Activated T-cell treated with anti-CD3 and anti-CD28 coated beads, Interleukin-2, amount 50 U/mL, for 1 hour (primary cell): ENCODE measurements around the gene NCS1.
"Not testable (repeated sequence)": the region's sequence is repeated elsewhere in the genome, so short reads cannot be mapped to it uniquely, and the experiment has no call there.

ENCODE experiments used
- DNase-seq: peaks from one replicate; pipeline ENCODE4 v3.0.0-alpha.2; 2020

NCS1 gene

DNA sequence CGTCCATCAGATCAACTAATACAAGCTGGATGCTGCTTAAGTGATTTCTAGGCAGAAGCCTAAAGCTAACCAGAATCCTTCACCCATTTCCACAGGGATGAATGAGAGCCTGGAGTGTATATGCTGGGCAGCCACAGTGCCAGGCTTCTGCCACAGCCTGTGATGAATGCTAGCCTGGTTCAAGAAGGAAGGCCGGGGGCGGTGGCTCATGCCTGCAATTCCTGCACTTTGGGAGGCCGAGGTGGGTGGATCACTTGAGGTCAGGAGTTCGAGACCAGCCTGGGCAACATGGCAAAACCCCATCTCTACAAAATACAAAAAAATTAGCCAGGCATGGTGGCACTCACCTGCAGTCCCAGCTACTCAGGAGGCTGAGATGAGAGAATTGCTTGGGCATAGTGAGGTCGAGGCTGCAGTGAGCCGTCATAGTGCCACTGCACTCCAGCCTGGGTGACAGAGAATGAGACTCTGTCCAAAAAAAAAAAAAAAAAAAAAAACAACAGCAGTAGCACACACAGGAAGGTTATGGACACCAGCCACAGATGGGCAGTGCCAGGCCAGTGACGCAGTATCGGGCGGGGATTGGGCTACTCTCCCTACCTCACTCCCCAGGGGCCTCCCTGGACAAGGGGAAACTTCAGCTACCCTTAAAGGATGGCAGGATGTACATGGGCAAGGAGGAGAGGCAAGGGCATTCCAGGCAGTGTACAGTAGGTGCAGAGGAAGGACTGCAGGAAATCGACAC lies 70.2 kb downstream of the NCS1 start:
- DNase-seq: no peak

DNA sequence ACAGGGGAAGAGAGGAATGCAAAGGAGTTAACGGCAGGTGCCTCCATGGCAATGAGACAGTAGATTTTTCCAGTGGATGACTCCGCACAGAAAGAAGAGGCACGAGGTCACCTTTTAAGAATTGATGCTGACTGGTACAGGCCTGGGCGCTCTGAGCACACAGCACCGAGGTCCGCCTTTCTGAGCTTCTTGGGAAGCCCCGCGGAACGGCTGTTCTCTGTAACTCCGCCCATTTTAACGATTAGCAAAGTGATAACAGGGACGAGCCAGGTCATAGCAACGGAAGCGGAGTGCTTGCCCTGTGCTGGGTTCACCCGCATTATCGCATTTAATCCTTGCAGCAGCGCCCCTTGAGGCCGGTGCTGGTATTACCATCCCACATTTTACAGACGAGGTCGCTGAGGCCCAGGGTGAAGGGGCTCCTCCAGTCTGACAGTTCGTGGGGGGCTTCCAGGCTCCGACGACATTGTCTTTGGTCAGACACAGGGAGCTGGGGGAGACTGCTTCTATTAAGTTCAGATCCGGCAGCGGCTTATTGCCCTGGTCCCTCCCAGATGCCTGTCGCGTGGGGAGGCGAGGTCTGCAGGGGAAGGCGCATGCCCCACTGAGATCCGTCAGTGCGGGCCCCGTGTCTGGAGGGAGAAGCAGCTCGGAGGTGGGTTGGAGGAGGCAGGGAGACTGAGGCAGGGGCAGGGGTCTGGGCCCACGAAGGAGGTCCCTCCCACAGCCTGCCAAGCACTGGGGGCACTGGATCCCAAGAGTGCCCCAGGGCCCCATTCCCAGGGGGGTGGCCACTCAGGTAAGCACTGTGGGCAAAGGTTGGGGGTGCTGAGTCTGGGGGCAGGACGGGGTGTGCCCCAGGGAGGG lies 71.0 kb downstream of the NCS1 start:
- peak; percentile 86 for DNase-seq

- DNase-seq: no peak
These were observed 71.6 kb downstream of the NCS1 start for GRCh38 chr9:130243882-130244170.

GRCh38 chr9:130244548-130245165 lies 72.5 kb downstream of the NCS1 start:
- no peak for DNase-seq

- DNase-seq: no peak
These were observed 73.3 kb downstream of the NCS1 start for GRCh38 chr9:130245474-130245873.

GRCh38 chr9:130246126-130246525 lies 73.9 kb downstream of the NCS1 start:
- no peak for DNase-seq

DNA sequence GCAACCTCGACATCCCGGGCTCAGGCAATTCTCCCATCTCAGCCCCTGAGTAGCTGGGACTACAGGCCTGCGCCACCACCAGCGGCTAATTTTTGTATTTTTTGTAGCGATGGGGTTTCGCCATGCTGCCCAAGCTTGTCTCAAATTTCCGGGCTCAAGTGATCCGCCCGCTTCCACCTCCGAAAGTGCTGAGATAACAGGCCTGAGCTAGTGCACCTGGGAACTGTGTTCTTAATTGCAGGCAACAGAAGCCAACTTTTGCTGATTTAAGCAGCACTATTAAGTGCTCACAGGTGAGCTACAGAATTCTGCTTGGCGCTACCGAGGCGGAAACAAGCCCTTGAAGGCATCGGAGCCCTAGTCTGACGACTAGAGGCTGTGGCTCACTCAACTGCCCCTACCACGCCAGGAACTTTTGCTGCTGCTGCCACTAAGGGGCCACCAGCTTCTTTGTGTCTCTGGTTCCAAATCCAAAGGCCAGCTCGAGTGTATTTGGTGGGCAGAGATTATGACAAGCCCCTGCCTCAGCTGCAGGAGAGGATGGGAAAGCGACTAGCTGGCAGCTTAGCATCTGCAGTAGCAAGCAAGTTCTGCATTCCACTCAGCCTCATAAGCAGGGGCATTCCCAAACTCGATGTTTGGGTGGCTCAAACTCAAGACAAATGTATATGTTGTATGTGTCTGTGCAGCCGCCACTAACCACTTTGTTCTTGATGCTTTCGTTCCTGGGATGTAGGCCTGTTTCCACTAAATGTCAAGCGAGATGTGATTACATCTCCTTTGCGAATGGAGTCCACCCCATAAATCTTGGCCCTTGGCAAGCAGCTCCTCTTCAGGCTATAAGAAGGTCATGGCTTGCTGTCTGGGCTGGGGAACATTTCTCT lies 82.8 kb downstream of the NCS1 start:
- no peak for DNase-seq

- DNase-seq: no peak
These were observed 83.5 kb downstream of the NCS1 start for GRCh38 chr9:130255631-130256134.

DNA sequence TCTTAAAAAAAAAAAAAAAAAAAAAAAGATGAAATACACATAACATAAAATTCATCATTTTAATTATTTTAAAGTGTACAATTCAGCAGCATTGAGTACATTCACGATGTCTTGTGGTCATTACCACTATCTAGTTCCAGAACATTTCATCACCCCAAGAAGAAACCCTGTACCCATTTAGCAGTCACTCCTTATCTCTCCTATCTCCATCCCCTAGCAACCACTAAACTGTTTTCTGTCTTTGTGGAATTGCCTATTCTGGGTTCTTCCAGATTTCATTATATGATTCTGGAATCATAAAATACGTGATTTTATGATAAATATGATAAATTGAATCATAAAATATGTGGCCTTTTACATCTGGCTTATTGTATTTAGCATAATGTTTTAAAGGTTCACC lies 84.4 kb downstream of the NCS1 start:
- no peak for DNase-seq

GRCh38 chr9:130258137-130258536 lies 85.9 kb downstream of the NCS1 start:
- DNase-seq: not testable (repeated sequence)

- DNase-seq: no peak
These were observed 86.8 kb downstream of the NCS1 start for GRCh38 chr9:130259044-130259443.

DNA sequence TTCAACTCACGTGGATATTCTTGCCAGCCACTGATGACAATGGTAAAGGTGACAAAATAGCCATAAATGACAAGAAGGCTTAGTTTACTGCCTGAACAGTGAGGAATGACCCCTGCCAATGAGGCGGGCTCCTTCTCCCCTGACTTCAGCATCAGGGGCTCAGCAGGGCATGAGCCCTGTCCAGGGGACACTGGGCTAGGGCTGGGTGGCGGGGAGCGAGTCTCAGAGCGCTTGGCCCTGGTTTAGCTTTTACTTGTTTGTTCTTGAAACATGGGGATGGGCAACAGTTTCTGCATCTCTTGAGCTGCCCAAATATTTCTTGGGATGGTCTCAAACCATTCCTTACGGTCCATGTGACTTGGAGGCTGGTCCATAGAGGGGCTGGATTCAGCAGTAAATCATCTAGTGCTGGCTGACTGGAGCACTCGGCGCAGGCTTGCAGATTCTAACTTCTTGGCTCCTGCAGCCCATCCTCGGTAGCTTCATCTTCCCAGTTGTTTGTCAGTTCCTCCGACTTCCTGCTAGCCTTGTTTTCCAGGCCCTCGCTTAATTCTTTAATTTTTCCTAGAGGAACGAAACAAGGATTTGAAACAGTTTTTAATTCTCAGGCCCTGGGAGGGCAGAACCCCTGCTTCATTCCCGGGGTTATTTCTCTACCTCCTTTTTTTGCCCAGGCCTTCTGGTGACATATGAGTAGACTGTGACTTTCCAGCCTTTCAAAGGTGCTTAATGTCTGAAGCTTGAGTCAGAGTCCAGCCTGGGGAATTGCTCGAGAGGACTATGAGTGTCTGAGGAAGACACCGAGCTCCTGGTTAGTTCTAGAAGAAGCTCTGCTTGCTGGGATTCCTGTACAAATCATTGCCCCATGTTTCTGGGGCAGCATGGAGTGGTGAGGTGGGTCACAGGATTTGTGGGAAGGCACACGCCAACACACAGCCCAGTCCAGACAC lies 88.9 kb downstream of the NCS1 start:
- no peak for DNase-seq

- no peak for DNase-seq
These were observed 90.0 kb downstream of the NCS1 start for GRCh38 chr9:130262061-130262745.

DNA sequence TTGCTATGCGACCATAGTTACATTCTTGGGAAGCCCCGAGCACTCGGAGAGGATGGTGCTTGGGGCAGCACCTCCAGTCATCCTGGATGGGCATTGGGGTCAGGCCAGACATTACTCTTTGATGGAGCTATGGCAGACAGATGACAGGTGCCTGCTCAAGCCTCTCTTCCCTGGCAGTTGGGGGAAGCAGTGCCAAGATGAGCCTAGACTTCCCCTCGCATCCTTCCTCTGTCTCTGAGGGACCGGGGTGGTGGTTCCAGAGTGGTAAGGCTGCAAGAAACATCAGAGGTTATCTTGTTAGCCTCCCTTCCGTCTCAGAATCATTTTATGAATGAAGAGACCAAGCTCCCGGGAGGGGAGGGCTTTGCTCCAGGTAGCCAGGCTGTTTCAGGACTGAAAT lies 90.6 kb downstream of the NCS1 start:
- no peak for DNase-seq

DNA sequence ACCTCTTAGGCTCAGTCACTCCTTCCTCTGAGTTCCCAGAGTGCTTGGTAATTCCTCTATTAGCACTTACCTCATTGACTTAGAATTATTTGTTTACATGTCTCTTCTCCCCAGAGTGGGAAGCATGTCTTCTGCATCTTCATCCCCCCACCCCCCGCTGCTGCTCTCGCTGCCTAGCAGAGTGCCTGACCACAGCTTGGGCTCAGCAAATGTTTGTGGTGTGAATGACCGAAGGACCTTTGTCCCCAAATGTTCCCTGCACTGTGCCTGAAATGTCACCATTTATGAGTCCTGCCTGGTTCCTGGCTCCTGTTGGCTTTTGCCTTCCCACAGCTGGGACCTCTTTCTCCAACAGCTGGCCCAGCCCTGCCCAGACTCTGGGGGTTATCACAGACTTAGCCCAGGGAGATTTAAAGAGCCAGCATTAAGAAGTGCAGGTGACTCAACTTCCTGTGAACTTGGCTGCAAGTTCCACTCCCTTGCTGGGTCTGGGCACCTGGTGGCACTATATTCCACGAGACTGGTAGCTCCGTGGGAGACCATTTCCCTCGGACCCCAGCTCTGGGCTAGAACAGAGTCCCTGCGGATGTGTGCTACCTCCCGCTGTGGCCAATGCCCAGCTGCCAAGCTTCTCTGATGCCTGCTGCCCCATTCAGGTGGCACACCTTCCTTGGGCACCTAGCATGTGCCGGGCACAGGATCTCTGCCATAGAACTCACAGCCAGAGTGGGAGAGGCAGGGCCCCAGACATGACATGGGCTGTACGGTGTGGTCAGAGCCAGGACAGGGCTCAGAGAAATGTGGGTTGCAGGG lies 91.6 kb downstream of the NCS1 start:
- no peak for DNase-seq

GRCh38 chr9:130264414-130265350 lies 92.5 kb downstream of the NCS1 start:
- DNase-seq: no peak

DNA sequence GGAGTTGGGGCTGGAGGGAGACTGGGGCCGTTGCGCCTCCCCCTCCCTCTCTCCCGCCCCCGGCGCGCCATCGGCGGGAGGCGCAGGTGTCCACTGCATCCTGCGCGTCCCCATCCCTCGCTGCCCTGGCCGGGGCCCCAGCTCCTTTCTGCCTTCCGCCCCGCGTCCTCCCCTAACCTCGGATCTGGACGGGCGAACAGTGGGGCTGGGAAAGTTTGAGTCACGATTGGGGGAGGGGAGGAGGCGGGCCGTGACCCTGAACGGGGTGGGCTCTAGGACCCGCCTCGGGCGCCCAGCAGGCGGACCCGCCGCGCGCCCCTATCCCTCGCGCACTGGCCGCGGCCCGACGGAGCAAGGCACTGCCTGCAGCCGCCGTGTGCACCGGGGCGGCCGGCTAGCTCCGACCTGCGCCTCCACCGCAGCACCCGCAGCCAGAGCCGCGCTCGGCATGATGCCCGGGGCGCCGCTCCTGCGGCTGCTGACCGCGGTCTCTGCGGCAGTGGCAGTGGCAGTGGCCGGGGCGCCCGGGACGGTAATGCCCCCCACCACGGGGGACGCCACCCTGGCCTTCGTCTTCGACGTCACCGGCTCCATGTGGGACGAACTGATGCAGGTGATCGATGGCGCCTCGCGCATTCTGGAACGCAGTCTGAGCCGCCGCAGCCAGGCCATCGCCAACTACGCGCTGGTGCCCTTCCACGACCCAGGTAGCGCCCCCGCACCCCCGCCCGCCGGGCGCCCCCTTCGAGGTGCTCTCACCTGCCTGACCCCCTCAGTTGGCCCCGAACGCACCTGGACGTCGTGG lies 93.4 kb downstream of the NCS1 start, which contains the start of gene HMCN2:
HMCN2 (plus strand) TSS at position 330 of the 805 bp plus-strand sequence; CDS start at position 449, 119 bp downstream.
- DNase-seq: no peak
